Effector CD8-positive, alpha-beta T cell (primary cell): ENCODE measurements around the gene RBPJ.

Source experiments
- DNase-seq: peaks from one replicate; lab custom pipeline; 2025; lab: John Stamatoyannopoulos, UW

Gene RBPJ

GRCh38 chr4:26459756-26460530 is 139.1 kb downstream of the RBPJ start:
- no peak for DNase-seq

GRCh38 chr4:26462874-26463273 is 142.1 kb downstream of the RBPJ start:
- DNase-seq, result no peak

GRCh38 chr4:26463386-26463785 is 142.6 kb downstream of the RBPJ start:
- DNase-seq, result no peak

- no peak for DNase-seq
Measured at GRCh38 chr4:26464420-26465095, 143.7 kb downstream of the RBPJ start.

- no peak for DNase-seq
Measured at GRCh38 chr4:26466578-26467270, 145.9 kb downstream of the RBPJ start.

GRCh38 chr4:26467724-26468123 is 146.9 kb downstream of the RBPJ start:
- DNase-seq, result no peak

- no peak for DNase-seq
Measured at GRCh38 chr4:26468283-26468949, 147.6 kb downstream of the RBPJ start.

GRCh38 chr4:26468977-26469376 is 148.2 kb downstream of the RBPJ start:
- DNase-seq, result no peak

GRCh38 chr4:26471890-26472289 is 151.1 kb downstream of the RBPJ start:
- no peak for DNase-seq

- DNase-seq, result no peak
Measured at GRCh38 chr4:26473893-26474292, 153.1 kb downstream of the RBPJ start.

- no peak for DNase-seq
Measured at GRCh38 chr4:26474551-26474950, 153.7 kb downstream of the RBPJ start.

GRCh38 chr4:26475716-26476115 is 154.9 kb downstream of the RBPJ start:
- DNase-seq, result no peak

GRCh38 chr4:26476545-26476944 is 155.7 kb downstream of the RBPJ start:
- DNase-seq, result no peak

- DNase-seq, result no peak
Measured at GRCh38 chr4:26478330-26478729, 157.5 kb downstream of the RBPJ start.

- DNase-seq, result no peak
Measured at GRCh38 chr4:26482508-26483462, 162.0 kb downstream of the RBPJ start.

- DNase-seq, result no peak
Measured at GRCh38 chr4:26484032-26484515, 163.3 kb downstream of the RBPJ start.

GRCh38 chr4:26484516-26484915 is 163.7 kb downstream of the RBPJ start:
- DNase-seq, result no peak
